ENCODE measurements around the gene SOX5.

The SOX5 gene

DNA sequence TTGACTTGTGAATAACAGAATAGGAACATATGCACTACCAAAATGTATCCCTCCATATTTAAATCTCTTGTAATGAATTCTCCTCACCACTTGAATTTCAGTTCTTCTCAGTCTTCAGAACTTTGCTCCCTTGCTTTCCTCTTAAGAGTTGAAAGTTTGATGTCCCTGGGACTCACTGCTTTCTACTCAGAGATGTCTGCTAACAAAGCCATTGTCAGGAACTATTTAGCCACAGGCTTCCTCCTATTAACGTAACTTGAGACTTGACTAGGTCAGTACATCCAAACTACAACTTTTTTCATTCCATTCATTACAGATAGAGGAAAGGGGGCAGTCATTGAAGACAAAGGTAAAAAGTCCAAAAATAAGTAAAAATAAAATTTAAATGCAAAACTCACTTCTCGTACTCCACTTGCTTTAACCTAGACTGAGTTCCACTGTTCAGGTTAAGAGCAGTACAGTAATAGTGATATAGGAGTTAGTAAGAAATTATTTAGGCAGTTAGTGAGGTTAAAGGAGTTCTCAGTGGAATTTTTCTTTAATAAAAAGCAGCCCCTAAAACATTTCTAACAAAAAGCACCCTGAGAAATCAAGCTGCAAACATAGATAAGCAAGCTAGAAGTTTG is 364.2 kb downstream of the SOX5 start:
- no peak for DNase-seq

DNA sequence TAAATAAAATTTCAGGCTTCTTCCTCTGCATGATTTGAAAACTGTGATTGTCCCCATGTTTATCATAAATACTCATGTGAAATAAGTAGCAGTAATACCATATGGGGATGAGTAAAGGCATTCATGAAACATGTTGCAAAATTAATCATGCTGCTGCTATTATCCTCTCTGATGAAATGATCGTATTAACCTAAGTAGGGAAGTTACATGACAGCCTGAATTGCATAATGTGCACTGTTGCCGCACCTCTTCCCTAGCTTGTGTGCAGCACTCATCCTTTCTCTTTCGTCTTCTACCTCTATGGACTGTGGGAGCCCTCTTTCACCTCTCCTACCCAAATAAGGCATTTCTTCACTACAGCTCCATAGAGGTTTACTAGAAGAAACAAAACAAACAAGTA is 367.6 kb downstream of the SOX5 start:
- DNase-seq, result no peak

DNA sequence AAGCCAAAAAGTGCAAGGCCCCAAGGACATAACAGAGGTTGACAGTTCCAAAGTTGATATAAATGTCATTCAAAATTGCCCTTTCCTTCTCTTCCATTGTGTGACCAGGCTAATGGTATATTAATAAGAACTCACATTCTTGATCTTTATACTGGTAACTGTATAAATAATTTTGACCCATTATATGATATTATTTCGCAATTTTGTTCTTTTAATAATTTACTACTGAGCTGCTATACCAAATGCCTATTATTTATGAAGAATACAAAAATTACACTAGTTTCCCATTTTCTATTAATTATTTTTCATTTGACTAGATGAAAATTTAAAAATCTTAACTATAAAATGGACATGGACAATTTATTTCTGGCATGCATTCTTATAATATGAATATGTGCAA is 370.2 kb downstream of the SOX5 start:
- DNase-seq, result no peak

DNA sequence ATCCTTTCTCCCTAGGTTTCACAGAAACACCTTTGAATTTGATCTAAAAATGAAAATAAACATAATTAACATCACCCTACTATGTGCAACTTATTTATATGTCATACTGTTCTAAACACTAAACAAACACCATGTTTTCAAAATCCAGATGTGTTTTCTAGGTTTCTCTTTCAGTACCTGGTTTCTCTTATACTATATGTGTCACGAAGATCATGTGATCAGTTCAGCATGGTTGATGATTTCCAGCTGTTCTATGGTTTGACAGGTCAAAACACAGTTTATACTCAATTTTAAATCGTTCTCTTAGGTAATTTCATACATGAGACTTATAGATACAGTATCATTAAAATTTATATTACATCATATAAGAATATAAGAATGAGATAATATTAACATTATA is 373.1 kb downstream of the SOX5 start:
- no peak for DNase-seq

DNA sequence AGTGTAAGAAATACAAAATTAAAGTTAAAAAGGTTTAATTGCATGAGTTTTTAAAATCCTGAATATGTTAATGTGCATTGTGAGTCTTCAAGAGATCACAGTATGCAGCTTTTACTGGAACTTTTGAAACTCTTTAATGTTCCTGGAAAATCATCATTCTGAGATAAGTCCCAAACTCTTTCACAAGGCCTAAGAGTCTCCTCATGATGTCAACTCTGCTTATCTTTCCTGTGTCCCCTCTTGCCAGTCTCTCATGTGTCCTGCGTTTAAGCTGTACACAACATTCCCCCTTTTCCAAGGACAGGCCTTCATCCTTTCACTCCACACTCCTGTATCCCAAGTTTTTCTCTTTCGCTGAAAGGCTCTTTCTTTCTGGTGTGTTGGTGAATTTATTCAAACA is 380.1 kb downstream of the SOX5 start:
- DNase-seq, result no peak

DNA sequence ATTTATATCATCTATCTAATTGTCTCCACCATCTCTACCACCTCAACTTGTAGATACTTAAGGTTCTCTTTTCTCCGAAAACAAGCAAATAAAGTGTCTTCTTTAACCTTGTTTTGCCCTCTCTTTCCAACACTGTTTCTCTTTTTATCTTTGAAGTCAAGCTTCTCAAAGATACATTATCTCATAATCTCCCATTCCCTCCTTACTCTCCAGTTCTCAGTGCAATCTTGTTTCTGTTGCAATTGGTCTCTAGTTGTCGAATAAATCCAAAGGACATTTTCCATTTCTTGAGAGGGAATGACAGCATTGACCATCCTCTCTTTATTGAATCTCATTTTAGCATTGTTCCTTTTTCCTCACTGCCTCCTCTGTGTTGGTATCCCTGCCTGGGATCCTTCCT is 383.3 kb downstream of the SOX5 start:
- no peak for DNase-seq

DNA sequence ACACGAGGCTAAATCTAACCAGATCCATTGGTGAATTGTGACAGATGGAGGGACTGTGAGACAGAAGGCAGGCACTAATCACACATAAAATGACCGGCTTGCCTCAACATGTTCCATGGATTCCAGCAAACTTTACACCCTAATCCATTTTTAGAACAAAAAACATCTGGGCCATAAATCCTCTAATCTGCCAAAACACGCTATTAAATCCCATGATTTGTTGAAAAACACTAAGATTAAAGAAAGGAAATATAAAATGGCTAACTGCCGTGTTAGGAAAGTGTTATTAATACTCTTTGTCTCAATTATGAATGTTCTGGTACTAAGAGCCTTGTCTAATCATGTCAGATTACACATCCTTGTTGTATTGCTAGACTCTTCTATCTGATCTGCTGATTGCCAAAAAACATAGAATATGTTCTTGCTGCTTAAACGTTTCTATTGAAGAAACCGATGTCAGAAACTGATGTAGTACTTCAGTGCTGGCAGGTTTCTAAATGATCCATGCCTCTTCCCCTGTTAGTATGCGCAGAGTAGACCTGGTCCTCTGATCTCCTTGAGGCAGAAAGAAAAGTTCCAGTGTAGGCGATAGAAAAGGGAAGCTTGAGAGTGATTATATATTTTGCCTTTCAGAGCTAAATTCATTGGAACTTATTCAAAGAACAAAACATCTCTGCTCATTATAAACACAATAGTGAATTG is 384.9 kb downstream of the SOX5 start:
- peak; percentile 92 for DNase-seq

DNA sequence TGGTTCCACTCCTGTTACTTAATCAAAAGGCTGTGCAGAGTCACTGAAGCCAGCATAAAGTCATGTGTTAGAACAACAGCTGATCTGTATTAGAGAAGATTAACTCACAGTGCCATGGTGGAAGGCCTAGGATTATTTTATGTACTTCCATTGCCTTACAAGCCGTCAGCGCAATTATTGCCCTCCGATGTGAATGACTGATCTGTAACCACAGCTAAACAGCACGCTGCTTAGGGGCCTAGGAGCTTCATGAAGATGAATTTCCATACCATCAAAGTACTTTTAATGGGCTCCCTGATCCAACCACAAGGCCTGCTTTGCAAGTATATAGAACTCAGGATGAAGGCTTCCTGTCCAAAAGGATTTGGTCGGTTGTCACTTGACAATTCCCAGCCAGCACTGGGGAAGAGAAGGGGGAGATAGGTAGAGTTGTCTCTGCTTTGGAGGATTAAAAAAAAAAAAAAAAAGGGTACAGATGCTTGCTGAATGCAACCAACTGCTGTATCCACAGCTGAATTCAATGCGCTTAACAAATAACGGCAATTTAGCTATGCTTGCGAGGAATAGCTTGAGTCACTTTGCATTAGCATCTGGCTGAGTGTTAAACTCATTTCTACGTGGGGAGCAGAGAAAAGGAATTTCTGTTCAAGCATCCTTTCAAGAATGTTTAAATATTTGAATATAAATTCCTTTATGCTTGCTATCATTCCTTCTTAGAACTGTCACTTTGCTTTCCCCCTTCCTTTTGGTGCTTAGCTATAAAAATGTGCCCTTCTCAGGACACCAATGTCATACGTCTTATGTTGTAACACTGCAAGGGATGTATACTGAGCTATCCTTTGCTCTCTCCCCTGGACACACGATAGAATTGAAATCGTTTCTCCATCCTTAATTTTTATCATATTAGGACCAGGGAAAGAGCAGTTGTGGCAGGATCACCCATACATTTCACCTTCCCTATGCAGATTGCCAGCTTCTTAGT is 387.8 kb downstream of the SOX5 start:
- no peak for DNase-seq

DNA sequence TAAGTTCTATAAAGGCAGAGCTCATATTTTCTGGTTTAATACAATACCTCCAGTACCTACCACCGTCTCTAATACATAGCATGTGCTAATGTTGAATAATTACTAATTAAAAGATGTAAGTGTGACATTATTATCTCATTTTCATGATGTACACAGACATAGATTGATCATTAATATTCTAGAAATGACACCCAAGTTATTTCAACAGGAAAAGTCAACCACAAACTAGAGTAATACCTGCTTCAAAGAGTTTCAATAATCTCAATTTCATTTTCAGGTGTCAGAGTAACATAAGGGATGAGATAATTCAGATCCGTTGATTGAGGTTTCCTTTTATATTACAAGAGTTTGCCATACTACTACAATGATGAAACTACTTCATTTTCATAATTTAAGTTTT is 388.9 kb downstream of the SOX5 start:
- DNase-seq, result no peak

DNA sequence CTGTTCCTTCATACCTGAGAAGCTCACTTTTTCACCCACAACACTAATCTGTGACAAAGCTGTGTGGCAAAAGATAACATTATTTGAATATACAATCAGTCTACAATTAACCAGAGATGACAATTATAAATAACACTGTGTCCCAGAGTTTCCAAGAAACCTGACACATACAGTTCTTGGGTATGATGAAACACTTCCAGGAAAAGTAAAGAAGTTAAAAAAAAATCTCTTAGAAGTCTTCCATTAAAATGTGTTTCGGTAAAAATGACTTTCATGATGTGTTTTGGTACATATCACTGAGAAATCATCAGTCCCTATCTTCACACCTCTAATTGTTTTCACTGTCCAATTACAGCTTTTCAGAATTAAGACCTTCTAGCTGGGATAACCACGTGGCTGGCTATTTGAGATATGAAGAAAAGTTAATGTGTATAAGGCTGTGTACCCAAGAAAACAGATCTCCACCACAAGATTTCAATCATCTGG is 390.2 kb downstream of the SOX5 start:
- DNase-seq, result no peak

DNA sequence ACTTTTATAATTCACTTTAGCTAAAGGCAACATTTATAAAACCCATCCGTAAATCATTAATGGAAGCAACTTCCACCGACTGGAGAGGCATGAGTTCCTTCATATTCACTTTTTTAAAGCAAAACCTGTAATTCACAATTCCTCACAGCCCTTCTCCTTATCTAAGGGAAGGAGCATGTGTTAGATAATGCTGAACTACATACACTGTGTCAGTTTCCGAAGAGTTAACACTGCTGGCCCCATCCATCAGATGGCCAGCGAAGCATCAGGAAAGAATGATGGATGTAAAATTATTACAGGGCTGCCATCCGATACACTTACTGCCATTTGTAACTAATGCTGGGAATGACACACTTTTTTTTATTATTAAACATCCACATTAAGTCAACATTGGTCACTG is 392.8 kb downstream of the SOX5 start:
- DNase-seq, result no peak

DNA sequence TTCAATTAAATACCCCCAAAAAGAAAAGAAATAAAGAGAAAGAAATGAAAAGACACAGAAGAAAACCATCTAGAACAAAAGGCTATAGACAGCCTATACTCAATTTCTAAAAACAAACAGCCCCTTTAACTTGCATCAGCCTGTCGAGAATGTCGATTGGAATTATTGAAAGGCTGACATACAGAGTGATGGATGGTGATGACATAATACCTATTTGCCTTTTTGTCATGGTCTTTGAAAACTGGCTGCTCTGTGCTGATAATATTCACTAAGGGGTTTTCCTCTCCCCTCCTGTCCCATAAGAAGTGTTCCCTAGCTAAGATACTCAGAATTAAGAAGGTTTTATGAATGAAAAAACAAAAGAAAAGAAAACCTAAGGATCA is 393.7 kb downstream of the SOX5 start:
- DNase-seq, result no peak

DNA sequence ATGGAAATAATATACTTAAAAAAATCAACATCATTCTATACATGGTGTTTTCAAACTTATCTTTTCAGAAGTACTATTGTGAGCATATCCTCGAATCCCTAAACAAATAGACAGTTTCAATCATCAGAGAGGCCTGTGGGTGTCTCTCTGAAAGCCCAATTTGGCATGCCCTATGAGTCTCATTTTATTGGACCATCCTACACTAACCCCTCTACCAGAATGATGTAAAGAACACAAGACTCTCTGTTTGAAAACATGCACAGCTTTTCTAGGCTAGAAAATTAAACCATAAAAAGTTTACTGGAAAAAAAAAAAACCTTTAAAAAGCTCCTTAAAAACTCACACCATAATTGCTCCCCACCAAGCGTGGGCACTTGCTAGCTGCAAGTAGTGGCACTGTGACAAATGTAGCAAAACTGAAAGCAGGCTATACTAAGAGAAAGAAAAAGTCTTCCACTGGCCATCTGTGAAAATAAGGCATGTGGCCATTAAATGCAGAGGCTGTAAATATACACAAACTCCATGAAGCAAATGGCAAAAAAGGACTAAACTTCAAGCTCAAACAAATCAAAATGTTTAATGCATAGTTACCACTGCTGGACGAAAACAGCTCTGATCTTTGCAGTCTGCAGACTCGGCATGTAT is 394.2 kb downstream of the SOX5 start:
- DNase-seq, result no peak

DNA sequence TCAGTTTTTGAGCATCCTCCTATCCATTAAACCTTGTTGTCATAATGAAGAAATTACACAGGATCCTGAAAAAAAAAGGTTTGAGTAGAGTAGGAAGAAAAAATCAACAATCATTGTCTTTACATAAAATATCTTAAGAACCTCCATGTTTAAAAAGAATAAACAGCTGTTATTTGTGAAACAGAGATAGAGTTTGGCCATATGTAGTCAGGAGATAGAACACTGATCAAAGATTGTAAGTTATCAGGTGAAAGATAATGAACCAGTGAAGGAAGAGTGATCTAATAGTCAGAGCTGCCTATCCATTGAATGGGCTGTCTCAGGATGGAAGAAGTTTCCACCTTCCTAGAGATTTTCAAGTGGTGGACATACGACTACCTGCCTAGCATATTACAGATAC is 397.1 kb downstream of the SOX5 start:
- no peak for DNase-seq

DNA sequence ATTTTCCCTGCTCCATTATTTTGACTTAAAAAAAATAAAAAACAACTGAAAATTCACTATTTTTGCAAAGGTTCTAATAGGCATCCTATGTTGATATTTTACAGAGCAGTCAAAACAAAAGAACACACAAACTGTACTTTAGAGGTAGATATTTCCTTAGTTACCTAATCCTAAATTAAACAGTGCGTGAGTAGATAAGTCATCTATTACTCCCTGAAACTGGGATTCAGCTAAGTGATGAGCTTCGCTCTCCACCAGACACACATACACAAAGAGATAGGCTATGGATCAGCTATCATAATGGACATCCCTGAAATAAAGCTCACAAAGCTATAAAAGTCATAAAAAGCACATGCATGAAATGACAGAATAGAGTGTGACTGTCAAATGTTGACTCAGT is 398.7 kb downstream of the SOX5 start:
- no peak for DNase-seq

DNA sequence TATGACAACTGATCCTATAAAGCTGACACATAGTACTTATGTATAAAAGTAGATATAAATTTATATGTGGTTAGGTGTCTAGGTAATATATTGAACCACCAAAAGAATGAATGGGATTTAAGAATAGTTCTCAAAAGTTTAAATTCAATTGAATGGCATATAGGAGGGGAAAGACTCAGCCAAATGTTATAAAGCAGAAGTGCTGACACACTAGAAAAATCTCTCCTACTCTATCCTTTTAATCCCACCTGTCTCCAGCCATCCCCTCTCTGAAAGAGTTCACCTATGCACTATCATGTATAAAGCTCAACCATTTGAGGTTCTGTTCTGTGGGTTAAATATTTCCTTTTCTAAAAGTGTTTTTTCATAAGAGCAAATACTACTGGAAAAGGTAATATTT is 400.7 kb downstream of the SOX5 start:
- DNase-seq, result no peak

DNA sequence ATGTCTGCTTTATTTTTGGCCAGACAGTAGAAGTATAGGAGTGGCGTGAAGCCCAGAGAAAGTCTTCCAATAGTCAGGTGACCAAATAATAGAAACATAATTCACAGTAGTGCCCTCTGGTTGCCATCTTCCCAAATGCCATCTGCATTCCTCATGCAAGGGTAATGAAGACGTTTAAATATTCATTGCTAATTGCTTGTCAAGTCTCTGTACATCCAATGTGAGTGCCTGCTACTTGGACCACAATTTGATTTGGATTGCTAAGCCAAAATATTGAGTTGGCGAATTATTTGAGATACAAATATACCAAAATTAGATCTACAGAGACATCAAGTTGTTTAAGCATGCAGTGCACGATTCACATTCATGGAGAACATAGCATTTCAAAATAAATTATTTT is 402.7 kb downstream of the SOX5 start:
- no peak for DNase-seq

DNA sequence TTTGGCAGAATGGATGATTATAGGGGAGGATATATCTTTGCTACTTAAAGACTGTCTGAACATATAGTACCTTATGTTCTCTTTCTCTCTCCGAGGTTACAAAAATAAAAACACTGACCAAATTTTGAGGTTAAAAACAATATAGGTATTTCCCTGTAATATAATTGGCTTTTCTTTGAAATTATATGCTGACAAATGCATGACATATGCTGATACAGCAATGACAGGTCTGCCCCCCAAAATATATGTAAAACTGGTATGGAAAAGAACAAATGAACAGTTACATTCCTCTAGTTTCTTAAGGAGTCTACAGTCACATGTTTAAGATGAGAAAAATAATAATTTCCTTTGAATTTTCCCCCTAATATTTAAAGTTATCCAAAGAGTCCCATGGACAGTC is 405.7 kb downstream of the SOX5 start:
- no peak for DNase-seq

DNA sequence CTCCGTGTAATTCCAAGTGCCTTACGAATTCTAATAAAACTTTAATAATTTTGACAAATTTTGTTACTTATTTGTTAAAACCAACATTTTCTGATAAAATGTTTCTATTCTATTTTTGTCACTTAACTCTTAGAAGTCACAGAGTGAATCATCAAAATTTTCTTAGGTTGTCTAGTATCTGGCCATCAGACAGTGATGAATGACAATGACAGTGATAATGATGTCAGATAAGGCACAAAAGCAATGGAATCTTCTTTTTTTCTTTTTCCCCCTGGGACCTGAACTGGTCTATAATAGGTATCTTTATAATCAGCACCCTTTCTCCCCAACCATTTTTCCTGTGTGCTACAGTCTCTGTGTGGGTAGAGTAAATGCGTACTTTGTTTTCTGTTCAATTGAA is 407.3 kb downstream of the SOX5 start:
- no peak for DNase-seq

DNA sequence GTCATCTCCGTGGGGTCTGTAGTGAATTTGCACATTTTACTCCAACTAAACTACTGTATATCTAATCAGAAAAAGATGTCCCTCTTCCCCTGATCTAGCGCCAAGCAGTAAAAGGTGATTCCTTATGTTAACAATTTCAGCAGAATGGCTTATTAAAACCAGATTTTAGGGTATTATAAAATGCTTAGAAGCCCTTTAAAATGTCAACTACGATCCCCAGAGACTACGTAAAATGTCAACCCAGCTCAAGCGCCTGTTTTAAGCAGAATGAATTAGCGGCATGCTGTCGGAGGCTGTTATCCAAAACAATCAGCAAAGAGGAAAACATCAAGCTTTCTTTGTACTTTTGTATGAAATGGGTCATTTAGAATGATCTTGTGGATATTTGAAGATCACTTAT is 408.9 kb downstream of the SOX5 start:
- DNase-seq, result no peak

DNA sequence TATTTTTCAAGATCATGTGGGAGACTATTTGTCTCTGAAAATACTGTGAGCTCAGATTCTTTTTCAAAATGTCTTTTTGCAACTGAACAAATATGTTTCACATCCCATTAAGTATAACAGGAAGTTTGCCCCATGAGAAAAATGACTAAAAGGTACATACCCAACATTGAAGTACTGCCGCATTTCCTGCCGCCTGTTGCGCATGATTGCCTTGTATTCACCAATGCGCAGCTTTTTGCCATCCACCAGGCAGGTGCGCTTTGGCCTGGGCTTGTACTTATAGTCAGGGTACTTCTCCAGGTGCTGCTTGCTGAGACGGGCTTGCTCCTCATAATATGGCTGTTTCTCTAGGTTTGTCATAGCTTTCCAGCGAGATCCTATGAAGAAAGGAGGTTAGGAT is 413.2 kb downstream of the SOX5 start:
- DNase-seq, result no peak

DNA sequence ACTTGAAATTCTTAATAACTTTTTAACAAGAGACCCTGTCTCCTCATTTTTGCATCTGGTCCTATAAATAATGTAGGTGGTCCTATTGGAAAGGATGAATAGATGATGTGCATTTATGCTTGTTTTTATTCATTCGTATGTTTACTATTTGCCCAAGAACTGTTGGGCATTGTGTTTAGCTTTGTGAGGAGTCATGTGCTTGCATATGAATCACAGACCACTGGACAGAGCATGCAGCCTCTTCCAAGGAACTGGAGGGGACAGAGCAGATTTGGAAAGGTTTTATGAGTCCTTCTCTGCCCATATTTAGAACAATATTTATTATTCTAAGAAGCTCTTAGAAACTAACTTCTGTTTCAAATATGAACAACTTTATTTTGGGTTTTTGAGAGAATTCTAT is 414.0 kb downstream of the SOX5 start:
- no peak for DNase-seq

DNA sequence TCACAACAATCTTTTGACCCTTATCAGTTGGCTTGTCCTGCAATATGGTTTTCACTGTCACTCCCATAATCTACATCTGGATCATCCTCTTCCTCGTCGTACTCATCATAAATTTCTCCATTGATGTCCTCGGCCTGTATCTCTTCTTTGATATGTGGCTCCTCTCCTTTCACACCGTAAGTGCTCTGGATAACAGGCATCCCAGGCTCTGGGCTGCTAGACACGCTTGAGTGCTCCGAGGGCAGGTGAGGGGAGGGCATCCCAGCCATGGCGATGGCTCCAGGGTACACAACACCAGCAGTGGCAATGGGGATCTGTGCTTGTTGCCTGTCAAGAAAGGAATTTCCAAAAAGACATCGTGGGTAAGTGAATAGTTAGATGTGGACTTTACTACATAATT is 415.3 kb downstream of the SOX5 start:
- DNase-seq, result no peak

All from DMS 273 treated with DMSO at 0.1 percent for 48 hours (cell line).